Activated CD8-positive, alpha-beta memory T cell treated with anti-CD3 and anti-CD28 coated beads for 36 hours (primary cell): ENCODE measurements around the gene RASGRP3. TPM values are rescaled to one million over a fixed set of nuclear protein-coding genes. Genes with fewer than 3 reads are reported as not detected.
"Not testable (repeated sequence)": the region's sequence is repeated elsewhere in the genome, so short reads cannot be mapped to it uniquely, and the experiment has no call there.

Source experiments
- CTCF ChIA-PET: fragments of 350-600 bp; sonication (Branson Sonifier 250); formaldehyde crosslinking; loops from one replicate; lab custom pipeline; 2021; ENCODE audit warnings: antibody characterized with exemption; lab: Charles Lee
- POLR2A ChIA-PET: fragments of 350-600 bp; sonication (Branson Sonifier 250); formaldehyde crosslinking; loops from one replicate; lab custom pipeline; 2021; ENCODE audit warnings: antibody characterized with exemption; lab: Charles Lee
- total RNA-seq, 2 experiments: library from RNA; stranded (reverse); gene quantifications; one replicate each; pipeline ENCODE4 v1.2.3, GENCODE V29; 2021

RASGRP3 gene
- total RNA-seq = 1 to 10 TPM; 2.7 to 3.6 TPM

DNA sequence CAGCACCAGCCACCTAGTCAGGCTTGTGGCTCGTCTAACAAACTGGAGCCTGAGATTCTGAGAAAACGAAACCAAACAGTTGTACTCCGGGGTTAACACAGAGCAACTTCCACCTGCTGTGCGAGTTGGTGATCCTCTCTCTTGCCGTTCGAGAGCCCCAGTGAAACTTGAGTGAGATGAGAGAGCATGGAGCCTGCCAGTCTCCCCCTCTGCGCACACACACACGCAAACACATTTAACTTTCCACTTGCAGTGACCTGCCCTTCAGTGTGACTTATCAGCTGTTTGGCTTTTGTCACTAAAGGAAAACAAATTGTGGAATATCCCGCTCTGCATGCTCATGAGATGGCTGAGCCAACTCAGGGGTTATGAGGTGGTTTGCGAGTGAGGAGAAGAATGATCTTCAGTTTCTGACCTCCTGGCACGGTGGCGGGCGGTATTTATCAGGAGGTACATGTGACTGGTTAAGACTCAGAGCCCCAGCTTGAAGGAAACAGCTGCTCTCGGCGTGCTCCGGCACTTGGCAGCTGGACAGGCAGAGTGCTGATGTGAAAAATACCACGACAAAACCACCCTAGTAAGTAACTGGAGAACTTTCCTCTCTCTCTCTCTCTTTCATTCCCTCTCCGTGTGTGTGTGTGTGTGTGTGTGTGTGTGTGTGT is at the start of gene RASGRP3:
RASGRP3 (plus strand) TSS at position 519 of the 662 bp plus-strand sequence. CDS start 38,488 bp downstream, outside the sequence.
- ChIA-PET CTCF (interaction anchor here (0.6 to 1.7 kb wide), 9 partner anchors 10 to 205 kb away, joined by 3 to 6 read pairs (median 4); partner anchors contain the start of gene FAM98A), POLR2A (interaction anchor here (1.2 to 1.7 kb wide), 2 partner anchors 21 to 123 kb away, joined by 3 to 4 read pairs; partner anchors contain the start of gene FAM98A)

DNA sequence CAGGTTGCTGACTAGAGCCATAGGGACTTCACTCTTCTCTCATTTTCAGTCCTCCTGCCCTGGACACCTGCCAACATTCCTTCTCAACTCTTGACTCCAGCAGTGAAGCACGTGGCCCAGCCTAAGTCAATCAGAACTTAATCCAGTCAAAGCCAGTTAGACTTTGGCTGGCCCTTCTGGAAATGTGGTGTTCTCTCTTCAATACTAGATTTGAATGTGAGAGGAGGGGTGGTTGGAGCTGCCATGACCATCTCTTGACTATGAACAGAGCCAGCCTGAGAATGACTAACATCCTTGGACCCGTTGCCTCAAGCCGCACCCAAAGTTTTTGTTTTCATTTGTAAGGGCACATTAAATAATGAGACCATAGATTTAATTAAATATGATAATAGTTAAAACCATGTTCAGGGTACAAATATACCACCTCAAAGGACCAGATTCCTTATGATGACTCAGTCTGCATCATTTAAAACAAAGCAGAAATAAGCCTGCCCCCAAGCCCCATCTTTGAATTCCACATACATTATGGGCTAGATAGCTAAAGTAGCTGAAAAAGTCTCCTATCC is 49.7 kb upstream of the RASGRP3 start:
- CTCF ChIA-PET = no interaction called here
- POLR2A ChIA-PET = no interaction called here

- CTCF ChIA-PET = no interaction called here
These were observed 46.4 kb upstream of the RASGRP3 start for GRCh38 chr2:33430077-33430476.

GRCh38 chr2:33430856-33431255 is 45.6 kb upstream of the RASGRP3 start:
- POLR2A ChIA-PET = no interaction called here
- CTCF ChIA-PET = interaction anchor here (0.6 to 1.1 kb wide), 2 partner anchors 109 to 249 kb away, joined by 3 read pairs; no protein-coding TSS in a partner anchor

More at GRCh38 chr2:33430077-33430476, 46.4 kb upstream of the RASGRP3 start:
- POLR2A ChIA-PET = no interaction called here

GRCh38 chr2:33432871-33433270 is 43.6 kb upstream of the RASGRP3 start:
- ChIA-PET POLR2A (no interaction called here), CTCF (no interaction called here)

GRCh38 chr2:33433279-33434235 is 42.9 kb upstream of the RASGRP3 start:
- ChIA-PET CTCF (interaction anchor here (0.6 kb wide), 1 partner anchor 147 kb away, joined by 4 read pairs; no protein-coding TSS in a partner anchor), POLR2A (no interaction called here)

GRCh38 chr2:33435518-33435917 is 40.9 kb upstream of the RASGRP3 start:
- ChIA-PET POLR2A (no interaction called here), CTCF (no interaction called here)

DNA sequence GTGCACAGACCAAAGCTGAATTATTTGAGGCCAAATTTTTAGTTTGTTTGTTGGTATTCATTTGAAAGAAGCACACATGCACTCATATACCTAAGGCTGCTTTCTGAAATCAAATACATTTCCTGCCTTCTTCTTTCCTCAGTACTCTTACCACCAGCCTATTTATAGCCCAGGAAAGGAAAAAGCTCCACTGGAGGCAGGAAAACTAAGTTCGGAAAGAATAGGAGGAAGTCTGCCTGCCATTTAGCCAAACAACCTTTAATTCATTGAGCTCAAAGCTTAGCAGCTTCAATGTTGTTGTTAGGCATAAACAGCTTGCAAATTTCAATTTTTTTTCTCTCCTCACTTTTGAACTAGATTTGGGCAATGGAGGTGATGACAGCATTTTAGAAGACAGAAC is 40.4 kb upstream of the RASGRP3 start:
- ChIA-PET CTCF (no interaction called here), POLR2A (no interaction called here)

- ChIA-PET POLR2A (no interaction called here), CTCF (no interaction called here)
These were observed 39.2 kb upstream of the RASGRP3 start for GRCh38 chr2:33437297-33437696.

DNA sequence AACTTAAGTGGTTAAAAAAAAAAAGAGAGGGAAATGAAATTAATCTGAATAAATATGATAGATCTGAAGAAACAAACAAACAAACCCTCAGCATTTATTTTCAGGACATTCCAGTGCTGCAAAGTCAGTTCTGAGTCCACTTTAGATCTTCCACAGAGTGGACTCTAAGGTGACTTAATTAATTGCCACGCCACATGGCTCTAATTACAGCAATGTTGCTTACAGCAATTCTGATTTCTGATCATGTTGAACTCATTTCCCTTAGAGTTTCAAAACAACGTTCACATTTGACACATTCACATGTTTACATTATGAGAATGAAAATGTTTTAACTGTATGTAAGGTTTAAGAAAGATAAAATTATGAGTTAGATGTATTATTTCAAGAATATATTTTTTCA is 38.6 kb upstream of the RASGRP3 start:
- CTCF ChIA-PET = no interaction called here
- POLR2A ChIA-PET = no interaction called here

GRCh38 chr2:33441235-33441810 is 35.1 kb upstream of the RASGRP3 start:
- ChIA-PET CTCF (no interaction called here), POLR2A (no interaction called here)

DNA sequence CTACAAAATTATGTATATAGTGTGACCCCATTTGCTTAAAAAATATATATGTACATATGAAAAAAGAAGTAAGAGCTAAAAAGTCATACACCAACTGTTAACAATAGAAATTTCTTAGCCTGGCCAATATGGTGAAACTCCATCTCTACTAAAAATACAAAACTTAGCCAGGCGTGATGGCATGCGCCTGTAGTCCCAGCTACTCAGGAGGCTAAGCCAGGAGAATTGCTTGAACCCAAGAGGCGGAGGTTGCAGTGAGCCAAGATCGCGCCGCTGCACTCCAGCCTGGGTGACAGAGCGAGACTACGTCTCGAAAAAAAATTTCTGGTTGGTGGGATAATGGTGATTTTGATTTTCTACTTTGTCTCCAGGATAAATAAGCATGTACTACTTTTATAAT is 34.4 kb upstream of the RASGRP3 start:
- POLR2A ChIA-PET, CTCF ChIA-PET: not testable (repeated sequence)

DNA sequence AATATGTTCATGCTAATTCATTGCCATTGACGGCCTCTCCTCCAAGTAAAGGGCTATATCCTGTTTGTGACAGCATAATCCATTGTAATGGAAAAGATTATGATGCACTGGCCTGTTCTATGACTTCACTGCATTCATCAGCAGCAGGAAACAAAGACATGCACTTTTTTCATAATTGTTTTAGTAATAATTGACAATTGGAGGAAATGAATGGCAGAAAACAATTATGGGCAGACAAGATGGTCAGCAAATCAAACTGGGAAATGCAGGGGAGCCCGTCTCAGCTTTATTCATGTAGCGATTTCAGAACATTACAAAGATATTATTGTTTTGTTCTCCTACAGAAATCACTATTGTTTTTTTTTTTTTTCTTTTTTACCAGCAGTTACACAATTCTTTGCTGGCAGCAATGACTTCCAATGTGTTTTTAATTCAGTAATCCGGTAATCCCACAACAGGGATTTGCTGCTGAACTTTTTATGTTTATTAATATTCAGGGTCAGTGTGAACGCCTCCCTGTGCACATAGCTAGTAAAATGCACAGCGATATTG is 33.8 kb upstream of the RASGRP3 start:
- ChIA-PET CTCF (no interaction called here), POLR2A (no interaction called here)

DNA sequence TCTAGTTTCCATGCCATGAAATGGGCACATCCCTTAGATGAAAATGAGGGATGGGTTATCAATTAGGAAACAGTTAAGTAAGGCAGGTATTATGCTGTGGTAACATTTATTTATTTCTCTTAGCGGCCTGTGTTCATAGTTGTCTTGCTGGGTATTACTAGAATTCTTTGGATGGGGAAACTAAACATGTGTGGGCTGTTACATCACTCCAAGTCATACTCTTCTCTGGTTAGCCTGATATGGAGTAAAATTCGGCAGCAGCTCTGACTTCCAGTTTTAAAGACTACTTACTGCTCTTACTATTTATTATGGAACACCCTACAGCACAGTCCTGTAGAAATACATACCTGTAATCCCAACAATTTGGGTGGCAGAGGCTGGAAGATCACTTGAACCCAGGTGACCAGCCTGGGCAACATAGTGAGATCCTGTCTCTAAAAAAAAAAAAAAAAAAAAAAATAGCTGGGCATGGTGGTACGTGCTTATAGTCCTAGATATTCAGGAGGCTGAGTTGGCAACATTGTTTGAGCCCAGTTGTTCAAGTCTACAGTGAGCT is 33.1 kb upstream of the RASGRP3 start:
- CTCF ChIA-PET = no interaction called here
- POLR2A ChIA-PET = no interaction called here

GRCh38 chr2:33444967-33445366 is 31.5 kb upstream of the RASGRP3 start:
- CTCF ChIA-PET = no interaction called here
- POLR2A ChIA-PET = no interaction called here

- CTCF ChIA-PET = no interaction called here
- POLR2A ChIA-PET = no interaction called here
These were observed 28.1 kb upstream of the RASGRP3 start for GRCh38 chr2:33448220-33448899.

DNA sequence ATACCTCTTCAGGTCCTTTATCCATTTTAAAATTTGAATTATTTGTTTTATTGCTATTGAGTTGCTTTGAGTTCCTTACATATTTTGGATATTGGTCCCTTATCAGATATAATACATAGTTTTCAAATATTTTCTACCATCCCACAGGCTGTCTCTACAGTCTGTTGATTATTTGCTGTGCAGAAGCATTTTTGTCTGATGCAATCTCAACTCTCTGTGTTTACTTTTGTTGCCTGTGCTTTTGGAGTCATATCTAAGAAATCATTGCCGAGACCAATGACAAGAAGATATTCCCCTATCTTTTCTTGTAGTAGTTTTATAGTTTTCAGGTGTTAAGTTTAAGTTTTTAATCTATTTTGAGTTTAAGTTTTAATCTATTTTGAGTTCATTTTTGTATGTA is 25.2 kb upstream of the RASGRP3 start:
- ChIA-PET CTCF (interaction anchor here (0.6 kb wide), 1 partner anchor 14 kb away, joined by 4 read pairs; no protein-coding TSS in a partner anchor), POLR2A (no interaction called here)

DNA sequence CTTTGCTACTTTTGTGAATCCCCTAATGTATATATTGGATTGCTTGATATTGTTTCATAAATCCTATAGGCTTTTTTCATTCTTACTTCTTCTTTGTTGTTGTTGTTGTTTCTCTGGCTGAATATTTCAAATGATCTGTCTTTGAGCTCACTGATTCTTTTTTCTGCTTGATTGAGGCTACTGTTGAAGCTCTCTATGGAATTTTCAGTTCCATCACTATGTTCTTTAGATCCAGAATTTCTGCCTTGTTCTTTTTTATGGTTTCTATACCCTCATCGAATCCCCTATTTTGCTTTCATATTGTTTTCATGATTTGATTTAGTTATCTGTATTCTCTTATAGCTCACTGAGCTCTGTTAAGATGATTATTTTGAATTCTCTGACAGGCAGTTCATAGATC is 24.6 kb upstream of the RASGRP3 start:
- ChIA-PET POLR2A (no interaction called here), CTCF (interaction anchor here (0.6 kb wide), 1 partner anchor 14 kb away, joined by 4 read pairs; no protein-coding TSS in a partner anchor)
